HuH-7 (cell line): ENCODE results near the gene CIAO3.
"Not testable (repeated sequence)": the region's sequence is repeated elsewhere in the genome, so short reads cannot be mapped to it uniquely, and the experiment has no call there.

ENCODE experiments used
- DNase-seq: peaks from one replicate; pipeline ENCODE4 v3.0.0; 2011; ENCODE audit warnings: low spot score

CIAO3 gene

DNA sequence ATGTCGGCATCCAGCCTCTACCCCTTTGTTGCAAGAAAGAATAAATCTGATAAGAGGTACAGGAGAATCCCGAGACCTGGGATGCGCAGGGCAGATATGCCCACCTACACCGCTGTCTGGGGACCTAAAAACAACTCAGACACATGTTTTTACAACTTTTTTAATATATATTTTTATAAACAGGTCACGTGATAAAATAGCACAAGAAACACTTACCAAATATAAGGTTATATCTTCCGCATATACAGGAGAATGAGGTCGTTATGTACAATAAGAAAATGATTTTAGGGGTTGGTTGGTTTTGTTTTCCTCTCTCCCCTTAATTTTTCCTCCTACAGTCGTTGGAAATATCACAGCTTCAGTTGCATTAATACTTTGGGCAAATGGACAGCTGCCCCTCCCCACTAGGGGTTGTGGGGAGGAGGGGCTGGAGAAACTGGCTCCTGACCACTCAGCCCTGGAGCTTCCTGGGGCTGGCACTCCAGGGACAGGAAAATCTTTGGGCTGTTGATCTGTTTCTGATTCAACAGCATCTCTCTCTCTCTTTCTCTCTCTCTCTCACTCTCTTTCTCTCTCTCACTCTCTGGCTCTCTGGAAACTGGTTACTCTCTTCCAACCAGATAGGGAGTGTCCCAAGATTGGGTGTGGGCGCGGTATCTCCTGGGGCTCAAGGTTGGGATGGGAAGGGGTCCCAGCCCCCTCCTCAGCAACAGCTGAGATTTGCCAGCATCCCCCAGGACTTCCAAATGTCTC lies 48.3 kb downstream of the CIAO3 start:
- no peak for DNase-seq

DNA sequence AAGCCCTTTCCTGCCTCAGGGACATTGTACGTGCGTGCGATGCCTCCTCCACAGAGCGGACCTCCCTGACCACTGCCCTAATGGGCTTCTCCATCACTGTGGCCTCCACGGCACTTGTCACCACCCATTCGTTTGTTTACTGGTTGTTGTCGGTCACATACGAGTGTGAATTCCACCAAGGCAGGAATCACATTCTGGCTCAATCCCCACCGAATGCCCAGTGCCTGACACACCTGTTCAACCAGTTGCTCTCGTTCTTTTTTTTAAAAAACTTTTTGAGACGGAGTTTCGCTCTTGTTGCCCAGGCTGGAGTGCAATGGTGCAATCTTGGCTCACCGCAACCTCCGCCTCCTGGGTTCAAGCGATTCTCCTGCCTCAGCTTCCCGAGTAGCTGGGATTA lies 49.6 kb downstream of the CIAO3 start:
- not testable (repeated sequence) for DNase-seq

DNA sequence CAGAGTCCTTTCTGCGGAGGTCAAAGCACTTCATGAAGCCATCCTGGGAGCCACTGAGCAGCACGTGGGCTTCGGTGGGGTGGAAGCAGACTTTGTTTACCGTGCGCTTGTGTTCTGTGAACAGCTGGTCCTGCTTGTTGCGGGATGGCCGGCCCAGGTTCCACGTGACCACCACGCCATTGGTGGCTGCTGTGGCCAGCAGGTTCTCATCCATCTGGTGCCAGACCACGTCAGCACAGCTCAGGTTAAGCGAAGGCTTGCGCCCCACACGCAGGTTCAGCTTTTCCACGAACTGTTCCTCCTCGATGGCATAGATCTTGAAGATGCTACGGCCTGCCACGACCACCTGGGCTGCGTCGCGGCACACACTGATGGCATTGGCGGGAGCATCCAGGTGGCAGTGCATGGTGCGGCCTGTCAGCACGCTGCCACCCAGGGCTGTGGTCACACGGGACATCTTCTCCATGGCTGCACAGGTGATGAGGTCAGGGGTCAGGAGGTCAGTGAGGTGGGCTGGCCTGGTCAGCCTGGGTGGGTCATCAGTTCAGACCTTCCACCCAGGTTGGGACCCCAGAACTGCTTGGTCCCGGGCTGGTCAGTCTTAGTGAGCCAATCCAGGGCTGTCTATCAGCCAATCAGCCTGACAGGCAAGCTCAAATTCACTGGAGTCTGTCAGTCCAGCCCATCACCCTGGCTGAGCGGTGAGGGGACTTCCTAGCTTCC lies 51.5 kb downstream of the CIAO3 start:
- no peak for DNase-seq

DNA sequence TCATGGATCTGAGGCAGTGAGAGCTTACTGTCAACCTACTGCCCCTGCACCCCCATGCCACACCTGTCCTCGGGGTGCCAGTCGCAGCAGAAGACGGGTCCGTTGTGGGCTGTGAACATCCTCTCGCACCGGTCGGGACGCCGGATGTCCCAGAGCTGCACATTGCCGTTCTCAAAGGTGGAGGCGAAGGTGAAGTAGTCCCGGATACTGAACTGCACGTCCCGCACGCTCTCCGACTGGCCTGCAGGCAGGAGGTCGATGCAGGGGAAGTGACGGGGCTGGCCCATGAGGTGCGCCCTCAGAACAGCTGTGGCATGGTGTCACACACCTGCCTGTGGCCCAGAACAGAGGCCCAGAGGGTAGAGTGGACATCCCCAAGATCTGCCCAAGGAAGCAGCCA lies 53.3 kb downstream of the CIAO3 start:
- DNase-seq = no peak

DNA sequence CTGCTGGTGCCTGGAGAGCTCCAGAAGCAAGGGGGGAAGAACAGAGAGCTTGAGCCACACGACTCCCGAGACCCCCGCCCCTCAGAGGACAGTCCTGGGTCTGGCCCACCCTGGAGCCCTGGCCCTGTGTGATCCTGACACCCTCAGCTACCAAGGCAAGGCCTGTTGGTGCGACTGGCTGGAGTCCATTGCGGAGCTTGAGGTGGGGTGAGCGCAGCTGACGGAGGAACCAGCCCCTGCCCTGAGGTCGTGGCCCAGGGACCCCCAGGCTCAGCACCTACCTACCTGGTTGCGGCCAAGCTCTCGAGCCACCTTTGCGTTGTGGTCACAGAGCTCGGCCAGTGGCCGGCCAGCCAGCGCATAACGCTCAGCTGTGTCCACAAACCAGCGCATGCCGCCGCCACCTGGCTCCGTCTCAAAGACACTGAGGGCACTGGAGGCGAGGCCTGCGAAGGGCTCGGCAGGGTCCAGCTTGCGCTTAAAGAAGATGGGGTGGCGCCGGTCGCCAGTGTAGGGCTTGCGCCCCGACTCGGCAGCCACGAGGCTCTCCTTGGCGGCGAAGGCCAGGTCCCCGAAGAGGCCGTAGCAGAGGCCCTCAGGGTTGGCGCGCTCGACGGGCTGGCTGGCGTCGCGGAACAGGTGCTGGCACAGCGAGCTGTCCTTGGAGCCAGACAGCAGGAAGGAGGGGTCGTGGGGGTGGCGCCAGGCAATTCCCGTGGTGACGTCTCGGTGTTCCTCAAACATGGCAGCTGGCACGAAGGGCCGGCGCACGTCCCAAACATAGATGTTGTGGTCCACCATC lies 54.1 kb downstream of the CIAO3 start:
- no peak for DNase-seq

DNA sequence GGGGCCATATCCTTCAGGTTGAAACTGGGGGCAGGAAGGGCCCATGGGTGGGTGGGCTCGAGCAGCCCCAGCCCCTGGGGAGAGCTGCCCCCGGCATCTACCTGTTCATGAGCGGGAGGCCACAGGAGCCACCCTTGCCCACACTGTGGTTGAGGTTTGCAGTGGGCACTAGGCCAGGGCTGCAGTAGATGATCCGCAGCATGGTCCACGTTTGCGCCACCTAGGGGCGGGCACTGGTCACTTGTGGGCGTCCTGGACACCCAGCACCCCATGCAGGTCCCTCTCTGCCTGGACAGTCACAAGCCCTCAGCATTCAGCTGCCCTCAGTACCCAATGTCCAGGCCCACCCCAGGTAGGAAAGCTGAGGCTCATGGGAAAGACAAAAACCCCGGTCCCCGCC lies 54.8 kb downstream of the CIAO3 start:
- DNase-seq = no peak

DNA sequence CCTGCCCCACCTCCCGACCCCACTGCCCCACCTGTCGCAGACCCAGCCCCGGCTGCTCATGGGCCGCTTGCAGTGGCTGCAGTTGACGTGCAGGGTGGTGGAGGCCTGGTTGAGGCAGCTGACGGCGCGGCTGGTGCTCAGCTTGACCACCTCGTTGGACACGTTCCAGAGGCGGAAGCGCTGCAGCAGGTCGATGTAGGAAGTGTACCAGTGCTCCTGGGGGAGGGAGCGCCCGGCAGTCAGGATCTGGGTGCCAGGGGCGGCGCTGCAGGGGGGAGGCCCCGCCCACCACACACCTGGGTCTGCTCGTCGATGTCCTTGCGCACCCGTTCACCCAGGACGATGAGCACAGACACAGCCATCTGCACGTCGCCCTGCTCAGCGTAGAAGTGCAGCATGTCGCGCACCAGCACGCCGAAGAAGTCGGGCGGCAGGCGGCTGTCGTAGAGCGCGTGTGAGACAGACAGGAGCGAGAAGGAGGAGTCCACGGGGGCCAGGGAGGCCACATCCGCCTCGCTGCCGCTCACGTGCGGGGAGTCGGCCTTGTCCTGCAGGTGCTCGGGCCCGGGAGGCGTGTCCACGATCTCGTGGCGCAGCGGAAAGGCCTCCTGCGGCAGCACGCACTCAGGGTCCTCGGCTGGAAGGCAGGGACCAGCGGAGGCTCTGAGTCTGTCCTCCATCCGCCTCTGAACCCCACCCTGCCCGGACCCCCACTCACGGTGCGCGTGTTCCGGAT lies 55.7 kb downstream of the CIAO3 start:
- DNase-seq = no peak

DNA sequence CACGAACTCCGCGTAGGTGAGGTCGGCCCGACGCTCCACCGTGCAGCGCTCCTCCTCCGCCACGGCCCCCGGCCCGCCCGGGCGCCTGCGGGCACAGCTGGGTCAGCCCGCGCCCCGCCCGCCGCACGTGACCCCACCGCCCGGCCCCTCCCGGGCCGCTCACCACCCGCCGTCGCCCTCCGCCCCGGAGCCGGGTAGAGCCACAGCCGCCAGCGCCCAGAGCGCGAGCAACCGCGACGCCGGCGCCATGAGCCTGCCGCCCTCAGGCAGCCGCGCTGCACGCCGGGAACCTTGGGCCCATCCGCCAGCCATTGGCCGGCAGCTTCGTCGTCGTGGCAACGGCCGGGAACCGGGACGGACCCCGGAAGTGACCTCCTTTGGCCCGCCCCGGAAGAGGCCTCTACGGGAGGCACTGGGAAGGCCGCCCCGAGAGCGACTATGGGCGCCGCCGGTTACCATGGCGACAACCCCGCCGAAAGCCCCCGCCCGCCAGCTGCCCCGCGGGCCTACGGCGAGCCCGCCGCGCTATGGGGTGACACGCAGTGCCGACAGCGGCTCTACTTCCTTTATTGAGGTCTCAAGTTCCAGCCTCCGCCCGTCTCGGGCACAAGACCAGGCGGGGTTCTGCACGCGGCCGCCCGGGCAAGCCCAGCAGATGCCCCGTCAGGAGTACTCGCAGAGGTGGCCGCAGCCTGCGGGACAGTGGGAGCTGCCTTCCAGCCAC lies 56.6 kb downstream of the CIAO3 start, which contains the start of gene JMJD8:
JMJD8 (minus strand) TSS at position 264 of the 724 bp plus-strand sequence; CDS start at position 249, 15 bp downstream.
- DNase-seq = peak; percentile 82

DNA sequence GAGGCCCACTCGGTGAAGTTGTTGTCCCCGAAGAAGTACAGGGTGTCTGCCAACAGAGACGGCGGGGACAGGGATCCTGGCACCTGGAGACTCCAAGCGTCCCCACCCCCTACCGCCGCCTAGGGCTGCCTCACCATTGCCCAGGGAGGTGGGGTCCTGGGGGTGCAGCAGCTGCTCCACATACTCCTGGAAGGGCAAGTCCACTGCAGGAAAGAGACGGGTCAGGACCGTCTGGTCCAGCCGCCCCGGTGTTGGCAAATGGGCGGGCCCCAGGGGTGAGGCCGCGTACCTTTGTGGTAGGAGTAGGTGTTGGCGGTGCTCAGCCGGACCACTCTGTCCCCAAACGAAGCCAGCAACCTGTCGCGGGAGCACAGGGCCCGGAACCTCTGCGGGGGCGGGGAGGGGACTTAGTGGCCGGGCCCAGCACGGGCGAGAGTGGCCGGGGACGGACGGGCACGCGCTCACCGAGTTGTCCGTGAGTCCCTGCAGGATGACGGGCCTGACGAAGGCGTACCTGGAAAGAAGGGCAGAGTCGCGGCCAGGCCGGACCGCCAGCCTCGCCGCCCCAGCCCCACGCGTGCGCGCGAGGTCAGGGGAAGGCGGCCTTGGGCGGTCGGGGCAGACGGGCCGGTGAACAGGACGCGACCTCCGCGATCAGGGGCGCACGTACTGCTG lies 57.3 kb downstream of the CIAO3 start:
- no peak for DNase-seq

DNA sequence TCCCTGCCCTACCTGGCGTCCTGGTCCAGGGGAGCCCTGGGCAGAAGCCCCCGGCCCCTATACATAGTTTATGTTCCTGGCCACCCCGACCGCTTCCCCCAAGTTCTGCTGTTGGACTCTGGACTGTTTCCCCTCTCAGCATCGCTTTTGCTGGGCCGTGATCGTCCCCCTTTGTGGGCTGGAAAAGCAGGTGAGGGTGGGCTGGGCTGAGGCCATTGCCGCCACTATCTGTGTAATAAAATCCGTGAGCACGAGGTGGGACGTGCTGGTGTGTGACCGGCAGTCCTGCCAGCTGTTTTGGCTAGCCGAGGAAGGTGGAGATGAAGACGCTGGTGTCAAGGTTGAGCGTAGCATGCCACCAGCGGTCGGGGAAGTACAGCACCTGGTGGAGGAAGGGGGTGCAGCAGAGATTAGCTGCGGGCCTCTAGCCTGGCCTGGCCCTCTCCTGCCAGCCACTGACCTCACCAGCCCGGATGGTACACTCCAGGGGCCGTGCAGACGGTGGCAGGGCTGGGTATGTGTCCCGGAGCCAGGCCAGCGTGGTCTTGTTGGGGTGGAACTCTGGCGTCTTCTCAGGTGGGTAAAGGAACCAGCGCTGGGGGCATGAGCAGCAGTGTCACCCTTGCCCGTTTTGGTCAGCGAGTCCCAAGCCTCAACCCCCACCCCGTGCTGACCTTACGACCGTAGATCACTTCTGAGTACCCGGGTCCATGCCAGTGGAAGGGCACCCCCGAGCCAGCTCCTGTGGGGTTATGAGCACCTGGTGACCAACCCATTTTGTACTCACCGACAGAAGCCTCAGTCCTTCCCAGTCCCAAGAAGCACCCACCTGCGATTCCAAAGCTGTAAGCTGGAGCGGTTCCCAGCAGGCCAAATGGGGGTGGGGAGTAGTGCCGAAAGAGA lies 58.1 kb downstream of the CIAO3 start:
- DNase-seq = no peak

DNA sequence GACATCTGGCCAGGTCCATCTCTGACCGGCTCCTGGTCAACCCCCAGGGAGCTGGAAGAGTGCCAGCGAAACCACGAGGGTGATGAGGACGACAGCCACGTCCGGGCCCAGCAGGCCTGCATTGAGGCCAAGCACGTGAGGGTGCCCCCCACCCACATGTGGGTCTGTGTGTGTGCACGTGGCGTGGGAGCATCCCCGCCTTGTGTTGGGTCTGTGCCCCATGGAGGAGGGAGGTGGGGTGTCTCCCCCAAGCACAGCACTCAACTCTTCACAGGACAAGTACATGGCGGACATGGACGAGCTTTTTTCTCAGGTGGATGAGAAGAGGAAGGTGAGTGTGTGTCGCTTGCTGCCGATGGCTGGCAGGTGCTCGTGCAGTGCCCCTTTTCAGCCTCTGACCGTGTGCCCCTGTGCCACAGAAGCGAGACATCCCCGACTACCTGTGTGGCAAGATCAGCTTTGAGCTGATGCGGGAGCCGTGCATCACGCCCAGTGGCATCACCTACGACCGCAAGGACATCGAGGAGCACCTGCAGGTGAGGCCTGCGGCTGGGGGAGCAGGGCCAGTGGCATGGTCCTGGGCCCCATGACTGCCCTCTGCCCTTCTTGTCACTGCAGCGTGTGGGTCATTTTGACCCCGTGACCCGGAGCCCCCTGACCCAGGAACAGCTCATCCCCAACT lies 58.9 kb downstream of the CIAO3 start:
- DNase-seq = no peak

DNA sequence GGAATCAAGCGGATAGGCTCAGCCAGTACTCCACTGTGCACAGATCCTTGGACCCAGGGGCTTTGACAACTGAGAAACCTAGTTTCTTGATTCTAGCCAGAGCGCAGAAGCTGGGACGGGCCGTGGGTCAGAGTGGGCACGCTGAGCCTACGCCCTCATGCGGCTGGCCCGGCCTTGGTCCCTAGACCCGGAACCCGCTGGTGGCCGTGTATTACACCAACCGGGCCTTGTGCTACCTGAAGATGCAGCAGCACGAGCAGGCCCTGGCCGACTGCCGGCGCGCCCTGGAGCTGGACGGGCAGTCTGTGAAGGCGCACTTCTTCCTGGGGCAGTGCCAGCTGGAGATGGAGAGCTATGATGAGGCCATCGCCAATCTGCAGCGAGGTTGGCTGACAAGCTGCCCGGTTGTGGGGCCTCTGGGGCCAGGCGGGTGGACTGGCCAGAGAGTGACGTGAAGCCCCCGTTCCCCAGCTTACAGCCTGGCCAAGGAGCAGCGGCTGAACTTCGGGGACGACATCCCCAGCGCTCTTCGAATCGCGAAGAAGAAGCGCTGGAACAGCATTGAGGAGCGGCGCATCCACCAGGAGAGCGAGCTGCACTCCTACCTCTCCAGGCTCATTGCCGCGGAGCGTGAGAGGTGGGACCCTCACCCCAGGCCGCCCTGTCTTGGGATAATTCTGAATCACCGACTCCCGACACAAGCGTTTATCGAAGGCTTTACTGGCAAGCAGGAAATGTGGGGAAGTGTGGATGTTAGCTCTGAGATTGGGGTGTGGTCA lies 59.6 kb downstream of the CIAO3 start:
- DNase-seq = no peak

DNA sequence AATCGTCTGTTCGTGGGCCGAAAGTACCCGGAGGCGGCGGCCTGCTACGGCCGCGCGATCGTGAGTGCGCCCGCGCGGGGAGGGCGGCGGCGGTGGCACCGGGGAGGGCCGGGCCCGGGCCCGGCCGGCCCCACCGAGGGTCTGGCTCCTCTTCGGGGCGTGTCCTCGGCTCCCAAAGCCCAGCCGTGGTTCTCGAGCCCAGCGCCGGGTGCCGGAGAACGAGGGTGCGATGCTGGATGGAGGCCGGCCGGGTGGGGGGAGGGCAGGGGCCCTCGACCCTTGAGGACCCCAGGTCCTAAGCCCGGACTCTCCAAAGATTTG lies 60.2 kb downstream of the CIAO3 start:
- DNase-seq = no peak

DNA sequence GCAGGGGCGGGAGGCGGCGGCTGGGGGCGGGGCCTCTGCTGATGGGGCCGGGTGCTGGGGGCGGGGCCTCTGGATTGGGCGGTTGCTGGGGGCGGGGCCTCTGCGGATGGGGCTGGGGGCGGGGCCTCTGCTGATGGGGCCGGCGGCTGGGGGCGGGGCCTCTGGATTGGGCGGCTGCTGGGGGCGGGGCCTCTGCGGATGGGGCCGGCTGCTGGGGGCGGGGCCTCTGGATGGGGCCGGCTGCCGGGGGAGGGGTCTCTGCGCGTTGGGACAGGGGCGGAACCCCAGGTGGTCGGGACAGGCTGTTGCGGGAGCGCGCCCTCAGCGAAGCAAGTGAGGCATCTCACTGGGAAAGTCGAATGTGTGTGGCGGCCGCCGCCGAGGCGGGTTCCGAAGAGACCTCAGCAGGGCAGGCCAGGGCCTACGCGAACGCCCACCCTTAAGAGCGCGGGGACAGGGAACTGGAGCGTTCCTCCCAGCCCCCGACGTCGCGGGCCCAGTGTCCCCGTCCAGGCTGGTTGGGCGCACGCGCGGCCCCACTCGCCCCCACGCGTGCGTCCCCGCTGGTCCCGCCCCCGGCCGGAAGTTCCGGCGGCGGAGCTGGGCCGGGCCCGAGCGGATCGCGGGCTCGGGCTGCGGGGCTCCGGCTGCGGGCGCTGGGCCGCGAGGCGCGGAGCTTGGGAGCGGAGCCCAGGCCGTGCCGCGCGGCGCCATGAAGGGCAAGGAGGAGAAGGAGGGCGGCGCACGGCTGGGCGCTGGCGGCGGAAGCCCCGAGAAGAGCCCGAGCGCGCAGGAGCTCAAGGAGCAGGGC lies 60.8 kb downstream of the CIAO3 start, which contains the start of gene STUB1:
STUB1 (plus strand) TSS at position 597 of the 811 bp plus-strand sequence; CDS start at position 713, 116 bp downstream.
- peak; percentile 70 for DNase-seq
